ENCODE data around the gene GALNS. TPM values are rescaled to one million over a fixed set of nuclear protein-coding genes. Genes with fewer than 3 reads are reported as not detected.

The GALNS gene
- total and polyA plus RNA-seq, 2 of the 8 experiments (the other 6 are each of a cell fraction or from before 2014, with no cell fraction given) = 8.9 to 17.8 TPM

DNA sequence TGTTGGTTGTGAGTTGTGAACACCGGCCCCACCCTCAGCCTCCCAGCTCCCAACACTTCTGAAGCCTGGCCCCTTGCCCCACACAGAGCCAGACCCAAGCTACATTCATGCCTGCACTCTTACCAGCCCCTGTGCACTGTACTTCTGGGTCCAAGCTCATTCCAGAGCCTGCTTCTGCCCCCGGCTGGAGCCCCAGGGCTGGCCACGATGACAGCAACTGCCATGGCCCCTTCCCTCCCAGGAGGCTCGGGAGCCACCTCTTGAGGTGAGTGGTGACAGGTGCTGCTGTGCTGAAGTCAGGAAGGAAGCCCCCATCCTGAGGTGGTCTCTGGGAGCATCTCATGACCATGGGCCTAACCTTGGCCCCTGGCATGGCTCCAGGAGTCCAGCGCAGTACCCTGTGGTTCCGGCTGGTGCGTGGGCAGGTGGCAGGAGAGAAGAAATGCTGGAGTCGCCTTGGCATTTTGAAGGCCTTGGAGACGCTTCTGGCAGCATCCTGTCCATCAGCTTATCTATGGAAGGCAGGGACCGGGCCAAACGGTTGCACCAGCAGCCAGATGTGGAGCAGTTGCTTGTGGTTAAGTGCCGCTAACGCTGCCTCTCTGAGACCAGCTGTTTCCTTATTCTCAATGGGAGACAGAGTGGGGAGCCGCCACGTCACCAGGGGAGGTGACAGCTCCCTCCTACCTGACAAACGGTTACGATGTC, 57.0 kb downstream of the GALNS start (continued):
- TF ChIP-seq TAF7 (optimal IDR thresholded peaks at IDR 0.05; ENCODE audit: borderline replicate concordance, low read depth, low read length) = no peak
- no peak for TF ChIP-seq CHD2 (IDR thresholded peaks at IDR 0.05; ENCODE audit: low read length)
- TF ChIP-seq YY1 (IDR thresholded peaks at IDR 0.05; ENCODE audit: low read depth, low read length) = no peak
- no peak for TF ChIP-seq FOSL1 (IDR thresholded peaks at IDR 0.05; ENCODE audit: insufficient read depth, low read depth, low read length)
- TF ChIP-seq BACH1 (IDR thresholded peaks at IDR 0.05; ENCODE audit: low read length) = no peak
- no peak for TF ChIP-seq SRF (IDR thresholded peaks at IDR 0.05; ENCODE audit: low read depth, low read length)
- no peak for TF ChIP-seq SP2 (IDR thresholded peaks at IDR 0.05; ENCODE audit: low read length)
- TF ChIP-seq SP1 (IDR thresholded peaks at IDR 0.05; ENCODE audit: low read depth, low read length) = no peak
- no peak for TF ChIP-seq HDAC2 (IDR thresholded peaks at IDR 0.05; ENCODE audit: borderline replicate concordance in 1 of 2, low read depth in 2 of 2, low read length in 2 of 2)
